ENCODE measurements around the gene RAB20.

GRCh38 chr13:110557610-110558305, 3.8 kb downstream of the RAB20 start:
- TF ChIP-seq CTCF (conservative IDR thresholded peaks at IDR 0.05) (no peak), ZFX (IDR thresholded peaks at IDR 0.05) (no peak)

All from C4-2B (cell line).